PFSK-1 (cell line): ENCODE measurements around the gene ERC2.

Experiments used
- TAF1 ChIP-seq: IDR thresholded peaks from 2 replicates; pipeline ENCODE4 v1.6.1; 2012; ENCODE audit warnings: low read length, control low read depth, borderline replicate concordance; ENCODE audit not compliant: insufficient read depth
- TF ChIP-seq, protein P1 (sequence below), 2 experiments: IDR thresholded peaks; 2 replicates each; pipeline versions ENCODE4 v1.6.1 to v1.8.0; 2011 to 2012; ENCODE audit warnings: low read depth in 2 of 2, low read length in 2 of 2, control low read depth in 1 of 2, inconsistent platforms in 1 of 2, mild to moderate bottlenecking in 1 of 2, moderate library complexity in 1 of 2; ENCODE audit not compliant: insufficient read depth in 1 of 2

- no peak for TF ChIP-seq TAF1
- TF ChIP-seq, protein P1, sequence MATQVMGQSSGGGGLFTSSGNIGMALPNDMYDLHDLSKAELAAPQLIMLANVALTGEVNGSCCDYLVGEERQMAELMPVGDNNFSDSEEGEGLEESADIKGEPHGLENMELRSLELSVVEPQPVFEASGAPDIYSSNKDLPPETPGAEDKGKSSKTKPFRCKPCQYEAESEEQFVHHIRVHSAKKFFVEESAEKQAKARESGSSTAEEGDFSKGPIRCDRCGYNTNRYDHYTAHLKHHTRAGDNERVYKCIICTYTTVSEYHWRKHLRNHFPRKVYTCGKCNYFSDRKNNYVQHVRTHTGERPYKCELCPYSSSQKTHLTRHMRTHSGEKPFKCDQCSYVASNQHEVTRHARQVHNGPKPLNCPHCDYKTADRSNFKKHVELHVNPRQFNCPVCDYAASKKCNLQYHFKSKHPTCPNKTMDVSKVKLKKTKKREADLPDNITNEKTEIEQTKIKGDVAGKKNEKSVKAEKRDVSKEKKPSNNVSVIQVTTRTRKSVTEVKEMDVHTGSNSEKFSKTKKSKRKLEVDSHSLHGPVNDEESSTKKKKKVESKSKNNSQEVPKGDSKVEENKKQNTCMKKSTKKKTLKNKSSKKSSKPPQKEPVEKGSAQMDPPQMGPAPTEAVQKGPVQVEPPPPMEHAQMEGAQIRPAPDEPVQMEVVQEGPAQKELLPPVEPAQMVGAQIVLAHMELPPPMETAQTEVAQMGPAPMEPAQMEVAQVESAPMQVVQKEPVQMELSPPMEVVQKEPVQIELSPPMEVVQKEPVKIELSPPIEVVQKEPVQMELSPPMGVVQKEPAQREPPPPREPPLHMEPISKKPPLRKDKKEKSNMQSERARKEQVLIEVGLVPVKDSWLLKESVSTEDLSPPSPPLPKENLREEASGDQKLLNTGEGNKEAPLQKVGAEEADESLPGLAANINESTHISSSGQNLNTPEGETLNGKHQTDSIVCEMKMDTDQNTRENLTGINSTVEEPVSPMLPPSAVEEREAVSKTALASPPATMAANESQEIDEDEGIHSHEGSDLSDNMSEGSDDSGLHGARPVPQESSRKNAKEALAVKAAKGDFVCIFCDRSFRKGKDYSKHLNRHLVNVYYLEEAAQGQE (IDR thresholded peaks at IDR 0.05; ENCODE audit: insufficient read depth in 1 of 2, low read depth in 2 of 2, low read length in 2 of 2) = no peak
Measured at GRCh38 chr3:55471084-55471483, 997.2 kb downstream of the ERC2 start.
